H1 (cell line): ENCODE data around the gene TDO2. TPM values are rescaled to one million over a fixed set of nuclear protein-coding genes. Genes with fewer than 3 reads are reported as not detected.

Experiments
- CTCF ChIA-PET: fragments of 300-600 bp; sonication (Branson Sonifier 250); formaldehyde crosslinking; loops from one replicate; lab custom pipeline; 2021; ENCODE audit not compliant: partially characterized antibody; lab: Charles Lee
- POLR2A ChIA-PET: fragments of 300-600 bp; sonication (Branson Sonifier 250); formaldehyde crosslinking; loops from one replicate; lab custom pipeline; 2021; ENCODE audit warnings: inconsistent platforms; ENCODE audit not compliant: partially characterized antibody; lab: Charles Lee
- DNase-seq, 2 experiments: peaks; one replicate each; pipeline versions ENCODE4 v3.0.0 to v3.0.0-alpha.2; 2010 to 2022; ENCODE audit warnings: low spot score in 2 of 2, low read depth in 1 of 2, mixed read lengths in 1 of 2
- FAIRE-seq: peaks from 2 replicates; lab custom pipeline; 2011; peaks lifted over from hg19 to GRCh38; lab: Jason Lieb, UNC
- H2AFZ ChIP-seq: 2 replicates; pipeline ENCODE4 v1.8.1; 2012; ENCODE audit warnings: low read length, inconsistent platforms
- H2AK5ac ChIP-seq: 2 replicates; pipeline ENCODE4 v1.6.1; 2013; ENCODE audit warnings: low read depth, low read length
- H2BK120ac ChIP-seq: replicated peaks from 2 replicates; pipeline ENCODE3; 2013; ENCODE audit warnings: low read depth, low read length, inconsistent platforms
- H2BK12ac ChIP-seq: 2 replicates; pipeline ENCODE4 v1.6.1; 2013; ENCODE audit warnings: low read depth, low read length
- H2BK15ac ChIP-seq: 2 replicates; pipeline ENCODE4 v1.6.1; 2013; ENCODE audit warnings: low read length
- H2BK20ac ChIP-seq: 2 replicates; pipeline ENCODE4 v1.6.1; 2013; ENCODE audit warnings: low read length
- H2BK5ac ChIP-seq: 2 replicates; pipeline ENCODE4 v1.6.1; 2013; ENCODE audit warnings: low read depth, low read length
- H3K14ac ChIP-seq: 2 replicates; pipeline ENCODE4 v1.6.1; 2013; ENCODE audit warnings: inconsistent platforms; ENCODE audit not compliant: insufficient read length
- H3K18ac ChIP-seq: 2 replicates; pipeline ENCODE4 v1.6.1; 2013; ENCODE audit warnings: low read length; ENCODE audit errors: extremely low read depth
- H3K23ac ChIP-seq: 2 replicates; pipeline ENCODE4 v1.6.1; 2013; ENCODE audit warnings: inconsistent platforms; ENCODE audit not compliant: insufficient read length
- H3K23me2 ChIP-seq: 2 replicates; pipeline ENCODE4 v1.6.1; 2013; ENCODE audit warnings: low read depth, low read length
- H3K27ac ChIP-seq: 2 replicates; pipeline ENCODE4 v1.6.1; 2011; ENCODE audit warnings: low read depth, low read length, inconsistent platforms
- H3K27me3 ChIP-seq, 4 experiments: replicated peaks in 1 of 4; 1 replicate in 1 of 4; 2 replicates in 3 of 4; pipeline versions ENCODE4 v1.6.1 to v1.8.1; 2011 to 2013; ENCODE audit warnings: low read length in 3 of 4, mild to moderate bottlenecking in 3 of 4, inconsistent platforms in 2 of 4, mixed read lengths in 2 of 4, moderate library complexity in 1 of 4; ENCODE audit not compliant: control insufficient read depth in 3 of 4, insufficient read depth in 3 of 4; ENCODE audit errors: extremely low read depth in 1 of 4
- H3K36me3 ChIP-seq, 4 experiments: 2 replicates each; pipeline versions ENCODE4 v1.6.1 to v1.8.1; 2011 to 2013; ENCODE audit warnings: mild to moderate bottlenecking in 4 of 4, low read length in 3 of 4, moderate library complexity in 2 of 4, control low read depth in 1 of 4, inconsistent platforms in 1 of 4; ENCODE audit not compliant: insufficient read depth in 4 of 4, control insufficient read depth in 2 of 4
- H3K4ac ChIP-seq: replicated peaks from 2 replicates; pipeline ENCODE3; 2013; ENCODE audit warnings: low read length, low read depth, mixed read lengths, inconsistent platforms; ENCODE audit not compliant: insufficient read length
- H3K4me1 ChIP-seq, 4 experiments: replicated peaks in 1 of 4; 1 replicate in 1 of 4; 2 replicates in 3 of 4; pipeline versions ENCODE4 v1.6.1 to v1.8.1; 2011 to 2013; ENCODE audit warnings: low read length in 3 of 4, inconsistent platforms in 2 of 4, mixed read lengths in 1 of 4; ENCODE audit not compliant: insufficient read depth in 4 of 4, control insufficient read depth in 3 of 4
- H3K4me2 ChIP-seq, 2 experiments: 2 replicates each; pipeline versions ENCODE4 v1.6.1 to v1.8.1; 2011 to 2013; ENCODE audit warnings: low read depth in 2 of 2, low read length in 2 of 2, control low read depth in 1 of 2, inconsistent platforms in 1 of 2, mild to moderate bottlenecking in 1 of 2; ENCODE audit not compliant: insufficient read depth in 1 of 2
- H3K4me3 ChIP-seq, 4 experiments: fragments of 200-600, 300-600 bp in 1 of 4; sonication (generic), shearing (Covaris generic), sonication (Bioruptor Twin) in 1 of 4; 2 replicates each; pipeline versions ENCODE4 v1.5.1 to v1.8.1; 2011 to 2016; ENCODE audit warnings: low read length in 4 of 4, low read depth in 3 of 4, control low read depth in 2 of 4, inconsistent platforms in 2 of 4, mild to moderate bottlenecking in 2 of 4, mixed read lengths in 1 of 4, moderate library complexity in 1 of 4; ENCODE audit not compliant: insufficient read depth in 2 of 4; ENCODE audit errors: extremely low read depth in 1 of 4
- H3K56ac ChIP-seq: replicated peaks from 2 replicates; pipeline ENCODE3; 2013; ENCODE audit warnings: low read depth, mild to moderate bottlenecking, mixed read lengths, low read length, inconsistent platforms; ENCODE audit not compliant: insufficient read length
- H3K79me1 ChIP-seq: 2 replicates; pipeline ENCODE4 v1.6.1; 2013; ENCODE audit warnings: low read depth, low read length, control low read depth
- H3K79me2 ChIP-seq, 2 experiments: 2 replicates each; pipeline versions ENCODE4 v1.6.1 to v1.8.1; 2012 to 2013; ENCODE audit warnings: low read length in 2 of 2, mild to moderate bottlenecking in 2 of 2, inconsistent platforms in 1 of 2; ENCODE audit not compliant: insufficient read depth in 2 of 2, control insufficient read depth in 1 of 2
- H3K9ac ChIP-seq, 4 experiments: replicated peaks in 1 of 4; 1 replicate in 1 of 4; 2 replicates in 3 of 4; pipeline versions ENCODE4 v1.6.1 to v1.8.1; 2011 to 2013; ENCODE audit warnings: low read depth in 3 of 4, low read length in 3 of 4, control low read depth in 2 of 4, mild to moderate bottlenecking in 2 of 4, moderate library complexity in 2 of 4, inconsistent platforms in 1 of 4; ENCODE audit errors: extremely low read depth in 1 of 4
- H3K9me3 ChIP-seq, 2 experiments: 2 replicates each; pipeline versions ENCODE4 v1.6.1 to v1.8.1; 2012 to 2013; ENCODE audit warnings: mild to moderate bottlenecking in 2 of 2, moderate library complexity in 2 of 2, control low read depth in 1 of 2, inconsistent platforms in 1 of 2, low read depth in 1 of 2, low read length in 1 of 2, mixed read lengths in 1 of 2; ENCODE audit not compliant: insufficient read depth in 2 of 2
- H4K20me1 ChIP-seq, 2 experiments: replicated peaks in 1 of 2; 2 replicates each; pipeline versions ENCODE3 to v1.8.1; 2011 to 2013; ENCODE audit warnings: inconsistent platforms in 2 of 2, low read length in 2 of 2, mild to moderate bottlenecking in 1 of 2; ENCODE audit not compliant: insufficient read depth in 2 of 2, control insufficient read depth in 1 of 2
- H4K5ac ChIP-seq: 2 replicates; pipeline ENCODE4 v1.6.1; 2013; ENCODE audit warnings: low read length, low read depth, mixed read lengths, inconsistent platforms; ENCODE audit not compliant: insufficient read length
- H4K8ac ChIP-seq: 2 replicates; pipeline ENCODE4 v1.8.0; 2013; ENCODE audit warnings: mild to moderate bottlenecking, moderate library complexity, low read length, inconsistent platforms; ENCODE audit not compliant: insufficient read depth; ENCODE audit errors: extremely low read depth
- H4K91ac ChIP-seq: replicated peaks from 2 replicates; pipeline ENCODE3; 2013; ENCODE audit warnings: low read length, mixed read lengths, inconsistent platforms; ENCODE audit not compliant: insufficient read length
- ASH2L ChIP-seq: fragments of 200-600, 300-600 bp; sonication (generic); IDR thresholded peaks from one replicate; pipeline ENCODE4 v1.7.1; 2017; ENCODE audit warnings: low read length
- POU5F1 ChIP-seq: IDR thresholded peaks from 2 replicates; pipeline ENCODE4 v1.6.1; 2011; ENCODE audit warnings: low read depth, mild to moderate bottlenecking, low read length, moderate library complexity
- USF2 ChIP-seq: IDR thresholded peaks from 2 replicates; pipeline ENCODE4 v1.6.1; 2011; ENCODE audit warnings: low read length, improper control_type of control experiment
- WGBS, 2 experiments: shearing (Covaris generic) in 1 of 2; methylation state at CpG; one replicate each; pipeline versions ENCODE4 v1.1.6 to v1.1.7; 2013 to 2015; ENCODE audit warnings: low lambda C conversion rate in 2 of 2, mixed read lengths in 2 of 2, inconsistent platforms in 1 of 2, low coverage in 1 of 2, missing lambda C conversion rate in 1 of 2; ENCODE audit not compliant: insufficient replicate concordance in 2 of 2, insufficient coverage in 1 of 2, insufficient read length in 1 of 2; ENCODE audit errors: extremely low coverage in 1 of 2, missing lambda C conversion rate in 1 of 2; 5-methylcytosine and 5-hydroxymethylcytosine counted together
- polyA plus RNA-seq, 7 experiments: library from polyadenylated mRNA; depleted of rRNA in 3 of 7; stranded (reverse) in 5 of 7; unstranded in 2 of 7; fragments of >200 nt in 5 of 7; fragments of 200-250 nt in 2 of 7; gene quantifications; 1 replicate in 5 of 7; 2 replicates in 1 of 7; 4 replicates in 1 of 7; pipeline versions ENCODE4 v1.2.1 to v1.2.3, GENCODE V29; 2011 to 2013; ENCODE audit warnings: missing spikeins in 2 of 7, mixed read lengths in 2 of 7
- total RNA-seq: library from RNA; stranded (reverse); fragmentation: NEBNext Ultra II Directional; extraction: Animal tissue kit (Norgen Biotek cat#: 25700); gene quantifications from 2 replicates; pipeline ENCODE4 v1.2.1, GENCODE V29; 2021

TDO2 gene
- total and polyA plus RNA-seq, 2 of the 8 experiments (the other 6 are each of a cell fraction or from before 2014, with no cell fraction given): 0.03 TPM; not detected in 1

DNA sequence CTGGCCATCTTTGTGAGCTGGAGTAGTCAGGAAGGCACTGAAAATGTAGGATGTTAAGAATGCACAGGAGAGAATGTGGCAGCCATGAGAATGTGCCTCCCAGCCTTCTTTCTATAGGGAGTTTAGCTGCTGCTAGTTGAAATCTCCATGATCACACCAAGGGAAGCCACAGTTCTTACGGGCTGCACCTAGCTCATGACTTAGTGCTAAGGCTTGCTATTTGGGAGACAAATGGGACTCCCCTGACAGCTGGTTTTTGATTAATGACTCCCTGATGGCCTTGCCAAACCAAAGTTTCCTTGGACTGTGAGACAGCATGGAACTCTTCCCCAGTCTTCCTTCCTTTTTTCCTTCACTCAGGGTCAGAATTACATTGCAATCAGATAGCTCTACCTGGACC lies 41.0 kb downstream of the TDO2 start:
- Histone ChIP-seq H3K56ac (no peak overlapping the region), H3K9ac (no peak overlapping the region), H4K91ac (no peak overlapping the region), H3K4me1 (no peaks in the 10 kb centered on the region), H3K4ac (no peak overlapping the region), H3K23ac (no peak overlapping the region), H4K20me1 (no peaks in the 10 kb centered on the region), H3K27ac (no peak overlapping the region), H3K36me3 (no peaks in the 10 kb centered on the region), H3K27me3 (peaks cover 0 to 1% (median 0%) of the 10 kb centered on the region in 4 experiments; a peak in 1 of 7 replicates), H2BK20ac (no peak overlapping the region), H2AFZ (no peak overlapping the region), H3K4me3 (no peak overlapping the region), H4K8ac (no peak overlapping the region), H3K23me2 (no peaks in the 10 kb centered on the region), H2BK12ac (no peak overlapping the region), H3K79me1 (no peaks in the 10 kb centered on the region), H3K9me3 (no peaks in the 10 kb centered on the region), H2AK5ac (no peak overlapping the region), H2BK5ac (no peak overlapping the region), H3K14ac (no peak overlapping the region), H4K5ac (no peak overlapping the region), H3K79me2 (no peaks in the 10 kb centered on the region), H3K18ac (no peak overlapping the region), H2BK120ac (no peak overlapping the region), H2BK15ac (no peak overlapping the region), H3K4me2 (no peak overlapping the region)
- POLR2A ChIA-PET: no interaction called here
- DNase-seq (no peak), FAIRE-seq (no peak)
- TF ChIP-seq ASH2L (no peak), USF2 (no peak), POU5F1 (no peak)
- CTCF ChIA-PET: interaction anchor here (0.9 to 2.3 kb wide), 3 partner anchors 9 to 133 kb away, joined by 3 to 17 read pairs (median 3); partner anchors contain the start of gene CTSO
- 95% methylated on average over 1 of the region's 1 CpG; no CpG with 5 or more reads in 1 of the 2 experiments for WGBS, 2 experiments
